SK-MEL-5 (cell line): Measurements from ENCODE around the gene NXT2. TPM values are rescaled to one million over a fixed set of nuclear protein-coding genes. Genes with fewer than 3 reads are reported as not detected.
"Not testable (repeated sequence)": the region's sequence is repeated elsewhere in the genome, so short reads cannot be mapped to it uniquely, and the experiment has no call there.

Experiments
- DNase-seq: peaks from one replicate; pipeline ENCODE4 v3.0.0-alpha.2; 2016; ENCODE audit warnings: low read depth, low spot score
- in situ Hi-C: cut with HindIII; loops from 2 replicates; pipeline ENCODE4 v1.10.0; 2016; ENCODE audit warnings: low sequenced_read_pairs, high pct_unique_total_duplicates, low pct_unique_long_range_greater_than_20kb
- polyA plus RNA-seq, 2 experiments: library from polyadenylated mRNA; depleted of rRNA; stranded (reverse); fragments of >200 nt; gene quantifications; 2 replicates each; pipeline ENCODE4 v1.2.3, GENCODE V29; 2015
- total RNA-seq: library from RNA; depleted of rRNA; stranded (reverse); fragments of >200 nt; shearing (Covaris generic); gene quantifications from 2 replicates; pipeline ENCODE4 v1.2.3, GENCODE V29; 2014; rRNA removed

Gene NXT2
- total RNA-seq, result 22.8 and 23.2 TPM in 2 replicates
- 13.0 and 13.8 TPM in 2 replicates for polyA plus RNA-seq (2015; cell fraction: cytosol; rRNA removed)
- 5.1 and 5.8 TPM in 2 replicates for polyA plus RNA-seq (2015; cell fraction: nucleus; rRNA removed)

DNA sequence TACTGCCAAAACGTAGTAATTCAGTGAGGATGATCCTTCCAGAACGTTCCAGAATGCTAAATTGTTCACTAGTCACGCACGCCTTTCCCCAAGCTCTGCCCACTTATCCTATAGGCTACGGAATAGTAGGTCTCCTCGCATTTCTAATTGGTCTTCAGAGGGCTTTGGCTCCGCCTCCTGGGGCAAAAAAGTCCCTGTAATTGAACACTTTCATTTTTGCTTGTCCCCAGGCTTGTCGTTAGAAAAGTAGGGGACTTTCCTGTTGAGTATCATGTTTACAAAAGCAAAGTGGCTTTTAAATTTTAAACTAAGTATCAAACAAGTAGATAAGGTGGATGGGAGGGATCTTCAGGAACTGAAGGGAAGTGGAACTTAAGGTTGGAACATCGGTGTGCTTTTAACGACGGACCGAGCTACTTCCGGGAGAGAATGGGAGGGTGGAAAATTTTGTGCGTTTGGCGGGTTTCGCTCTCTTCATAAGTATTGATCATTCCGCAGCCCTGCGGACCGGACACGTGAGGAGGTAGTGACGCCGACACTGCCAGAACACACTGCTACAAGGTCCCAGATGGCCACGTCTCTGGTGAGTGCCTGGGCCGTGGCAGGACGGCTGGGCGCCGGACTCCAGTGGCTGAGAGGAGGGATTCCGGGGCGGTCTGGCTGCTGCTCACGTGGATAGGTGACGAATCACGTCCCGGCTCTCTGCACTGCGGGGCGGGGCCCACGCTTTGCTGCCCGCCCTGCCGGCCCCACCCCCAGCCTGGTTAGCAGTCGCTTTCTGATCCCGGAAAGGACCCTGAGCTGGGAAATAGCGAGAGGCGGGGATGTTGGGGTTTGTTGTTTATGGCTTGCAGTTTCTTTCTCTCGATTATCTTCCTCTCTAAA, at the start of gene NXT2:
Gene NXT2 (plus strand): TSS at position 406 of the 885 bp plus-strand sequence. CDS start 163 bp downstream, at position 569.
- peak; percentile 89 for DNase-seq
- in situ Hi-C loops, result no loop called here

DNA sequence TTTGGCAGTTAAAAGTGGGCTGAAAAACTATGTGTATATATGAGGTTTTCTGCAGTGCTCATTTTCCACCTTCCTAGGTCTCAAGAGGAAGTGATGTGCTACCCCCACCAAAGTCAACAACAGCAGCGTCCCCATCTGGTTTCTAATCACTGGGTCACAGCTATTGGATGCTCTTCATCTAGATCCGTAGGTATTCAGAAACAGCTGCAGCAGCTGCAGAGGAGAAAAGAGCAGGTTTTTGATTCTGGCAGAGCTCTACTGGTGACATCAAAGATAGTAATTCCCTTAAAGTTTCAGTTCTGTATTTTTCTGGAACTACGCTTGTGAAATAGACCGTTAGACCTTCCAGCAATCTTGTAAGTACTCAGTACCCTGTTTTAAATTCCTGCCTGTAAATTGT, 49.0 kb upstream of the NXT2 start:
- DNase-seq, result no peak
- in situ Hi-C loops, result no loop called here

DNA sequence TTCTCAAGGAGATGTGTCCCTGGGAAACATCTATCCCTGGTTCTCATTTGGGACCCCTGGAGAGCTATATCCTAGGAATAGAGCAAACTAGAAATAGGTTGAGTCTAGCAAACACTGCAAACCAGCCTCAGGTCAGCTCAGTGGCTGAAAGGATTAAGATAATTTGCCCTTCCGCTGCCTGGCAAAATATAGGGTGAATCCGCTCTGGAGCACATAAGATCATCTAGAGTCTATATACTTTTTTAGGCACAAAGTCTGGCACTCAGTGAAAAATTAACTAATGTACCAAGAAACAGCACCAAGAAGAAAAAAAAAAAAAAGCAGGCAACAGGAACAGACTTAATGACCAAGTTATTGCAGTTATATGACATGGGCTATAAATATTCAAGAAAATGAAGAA, 47.5 kb upstream of the NXT2 start:
- in situ Hi-C loops, result no loop called here
- DNase-seq, result no peak

DNA sequence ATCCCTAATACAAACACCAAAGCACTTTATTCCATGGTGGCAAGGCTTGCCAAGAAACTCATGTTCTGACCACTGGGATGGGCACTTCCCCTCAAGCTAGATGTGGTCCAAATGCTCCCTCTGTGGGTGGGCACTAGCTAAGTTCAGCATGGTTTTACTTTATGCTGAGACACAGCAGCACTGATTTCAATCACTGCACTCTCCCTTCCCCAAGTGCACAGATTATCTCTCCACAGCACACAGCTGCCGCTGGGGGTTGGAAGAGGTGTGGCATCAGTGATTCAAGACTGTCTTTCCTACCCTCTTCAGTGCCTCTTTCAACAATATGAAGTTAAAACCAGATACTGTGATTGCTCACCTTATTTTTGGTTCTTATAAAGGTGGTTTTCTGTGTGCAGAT, 38.2 kb upstream of the NXT2 start:
- in situ Hi-C loops, result no loop called here
- DNase-seq, result no peak

DNA sequence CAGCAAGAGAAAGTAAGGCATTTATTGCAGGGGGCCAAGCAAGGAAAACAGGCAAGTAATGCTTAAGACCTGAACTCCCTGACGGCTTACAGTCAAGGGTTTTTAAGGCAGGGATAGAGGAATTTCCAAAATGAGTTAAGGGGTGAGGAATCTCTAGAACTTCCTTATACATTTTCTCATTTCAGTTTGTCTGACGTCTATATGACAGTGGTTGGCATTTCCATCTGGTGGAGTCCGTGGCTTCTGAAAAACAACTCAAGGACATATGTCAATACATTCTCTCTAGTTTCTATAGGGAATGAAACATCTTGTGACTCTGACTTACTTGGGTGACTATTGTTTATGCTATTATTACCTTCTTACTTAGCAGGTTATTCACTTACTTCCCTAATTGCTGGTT, 35.5 kb upstream of the NXT2 start:
- in situ Hi-C loops, result no loop called here
- DNase-seq, result no peak

DNA sequence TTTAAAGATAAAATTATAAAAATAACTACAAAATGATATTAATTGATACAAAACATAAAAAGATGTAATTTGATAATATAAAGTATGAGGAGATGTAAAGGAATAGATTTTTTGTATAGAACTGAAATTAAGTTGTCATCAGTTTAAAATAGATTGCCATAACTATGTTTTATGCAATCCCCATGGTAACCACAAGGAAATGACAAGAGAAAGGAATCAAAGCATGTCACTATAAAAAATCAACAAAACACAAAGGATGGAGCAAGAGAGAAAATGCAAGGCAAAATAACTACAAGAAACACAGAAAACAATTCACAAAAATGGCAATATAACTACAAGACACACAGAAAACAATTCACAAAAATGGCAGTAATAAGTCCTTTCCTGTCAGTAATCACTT, 27.7 kb upstream of the NXT2 start:
- in situ Hi-C loops, result no loop called here
- DNase-seq, result no peak

- in situ Hi-C loops, result no loop called here
- DNase-seq, result no peak
These were observed 25.5 kb upstream of the NXT2 start for GRCh38 chrX:109511113-109511512.

DNA sequence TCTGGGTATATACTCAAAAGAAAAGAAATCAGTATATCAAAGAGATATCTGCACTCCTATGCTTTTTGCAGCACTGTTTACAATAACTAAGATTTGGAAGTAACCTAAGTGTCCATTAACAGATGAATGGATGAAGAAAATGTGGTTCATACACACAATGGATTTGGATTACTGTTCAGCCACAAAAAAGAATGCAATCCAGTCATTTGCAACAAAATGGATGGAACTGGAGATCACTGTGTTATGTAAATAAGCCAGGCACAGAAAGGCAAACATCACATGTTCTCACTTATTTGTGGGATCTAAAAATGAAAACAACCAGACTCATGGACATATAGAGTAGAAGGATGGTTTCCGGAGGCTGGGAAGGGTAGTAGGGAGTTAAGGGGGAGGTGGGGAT, 17.6 kb upstream of the NXT2 start:
- in situ Hi-C loops, result no loop called here
- no peak for DNase-seq

GRCh38 chrX:109533005-109533404, 3.6 kb upstream of the NXT2 start:
- in situ Hi-C loops, result no loop called here
- DNase-seq, result no peak

DNA sequence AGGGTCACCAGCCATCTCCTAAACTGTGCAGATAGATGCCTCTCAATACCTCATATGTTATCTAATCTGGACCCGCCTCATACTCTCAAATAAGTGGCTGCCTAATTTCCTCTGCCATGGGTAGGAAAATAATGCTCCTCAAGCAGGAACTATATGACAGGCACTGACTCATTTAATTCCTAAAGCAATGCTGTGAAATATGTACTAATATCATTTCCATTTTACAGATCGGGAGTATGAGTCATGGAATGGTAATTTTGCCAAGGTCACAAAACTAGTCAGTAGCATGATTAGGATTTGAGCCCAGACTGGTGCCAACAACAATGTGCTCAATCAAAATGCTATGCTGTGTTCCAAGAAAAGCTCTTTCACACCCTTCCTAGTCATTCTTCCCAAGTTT, 3.0 kb upstream of the NXT2 start:
- no peak for DNase-seq
- in situ Hi-C loops, result no loop called here

DNA sequence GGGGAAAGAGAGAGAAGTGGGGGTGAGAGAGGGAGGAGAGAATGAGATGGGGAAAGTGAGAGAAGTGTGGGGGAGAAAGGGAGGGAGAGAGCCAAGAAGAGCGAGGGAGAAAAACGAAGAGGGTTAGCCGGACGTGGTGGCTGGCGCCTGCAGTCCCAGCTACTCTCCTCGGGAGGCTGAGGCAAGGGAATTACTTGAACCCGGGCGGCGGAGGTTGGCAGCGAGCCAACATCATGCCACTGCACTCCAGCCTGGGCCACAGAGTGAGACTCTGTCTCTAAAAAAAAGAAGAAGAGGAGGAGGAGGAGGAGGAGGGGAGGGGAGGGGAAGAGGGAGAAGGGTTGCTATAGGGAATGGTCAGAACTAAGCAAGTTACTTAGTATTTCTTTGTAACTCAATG, 1.7 kb upstream of the NXT2 start:
- DNase-seq, result no peak
- in situ Hi-C loops, result no loop called here

DNA sequence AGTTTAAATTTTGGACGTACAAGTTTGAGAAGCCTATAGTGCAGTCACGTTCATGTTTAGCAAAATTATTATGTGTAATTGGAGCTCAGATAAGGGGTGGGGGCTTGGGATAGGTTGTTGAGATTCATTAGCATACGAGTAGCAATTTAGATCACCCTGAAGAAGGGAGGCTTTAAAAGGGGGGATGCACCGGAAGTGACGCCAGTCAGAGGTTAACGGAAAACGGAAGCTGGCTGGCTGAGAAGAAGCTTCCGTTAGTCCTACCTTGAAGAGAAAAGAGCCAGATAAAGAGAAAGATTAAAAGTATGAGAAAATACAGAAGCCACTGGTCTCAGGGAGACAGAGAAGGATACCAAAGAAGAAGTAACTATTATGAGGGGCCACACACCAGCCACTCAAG, 1.1 kb upstream of the NXT2 start:
- in situ Hi-C loops, result no loop called here
- DNase-seq, result no peak

GRCh38 chrX:109537324-109537665, 651 bp downstream of the NXT2 start:
- in situ Hi-C loops, result no loop called here
- DNase-seq, result no peak

GRCh38 chrX:109539007-109539406, 2.4 kb downstream of the NXT2 start:
- in situ Hi-C loops, DNase-seq: not testable (repeated sequence)

DNA sequence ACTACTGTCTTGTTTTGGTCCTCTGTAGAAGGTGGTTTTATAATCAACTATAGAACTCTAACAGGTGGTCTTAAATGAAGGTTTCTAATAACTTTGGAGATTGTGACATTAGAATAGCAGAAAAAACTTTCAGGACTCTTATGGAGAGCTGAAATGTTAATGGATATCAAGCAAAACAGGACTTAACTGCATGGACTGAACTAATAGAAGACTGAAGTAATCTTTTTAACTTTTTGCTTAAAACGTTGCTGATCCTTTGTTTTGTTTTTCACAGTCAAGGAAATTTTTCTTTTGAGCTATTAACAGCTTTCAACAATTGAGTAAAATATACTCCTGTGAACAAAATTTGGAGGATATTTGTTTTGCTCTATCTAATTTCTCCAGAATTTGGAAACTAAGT, 17.2 kb downstream of the NXT2 start:
- in situ Hi-C loops, result no loop called here
- no peak for DNase-seq

DNA sequence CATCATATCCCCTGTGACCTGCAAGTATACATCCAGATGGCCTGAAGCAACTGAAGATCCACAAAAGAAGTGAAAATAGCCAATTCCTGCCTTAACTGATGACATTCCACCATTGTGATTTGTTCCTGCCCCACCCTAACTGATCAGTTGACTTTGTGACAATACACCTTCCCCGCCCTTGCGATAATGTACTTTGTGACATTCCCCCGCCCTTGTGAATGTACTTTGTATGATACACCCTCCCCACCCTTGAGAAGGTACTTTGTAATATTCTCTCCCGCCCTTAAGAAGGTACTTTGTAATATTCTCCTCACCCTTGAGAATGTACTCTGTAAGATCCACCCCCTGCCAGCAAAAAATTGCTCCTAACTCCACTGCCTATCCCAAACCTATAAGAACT, 39.4 kb downstream of the NXT2 start:
- in situ Hi-C loops, DNase-seq: not testable (repeated sequence)

DNA sequence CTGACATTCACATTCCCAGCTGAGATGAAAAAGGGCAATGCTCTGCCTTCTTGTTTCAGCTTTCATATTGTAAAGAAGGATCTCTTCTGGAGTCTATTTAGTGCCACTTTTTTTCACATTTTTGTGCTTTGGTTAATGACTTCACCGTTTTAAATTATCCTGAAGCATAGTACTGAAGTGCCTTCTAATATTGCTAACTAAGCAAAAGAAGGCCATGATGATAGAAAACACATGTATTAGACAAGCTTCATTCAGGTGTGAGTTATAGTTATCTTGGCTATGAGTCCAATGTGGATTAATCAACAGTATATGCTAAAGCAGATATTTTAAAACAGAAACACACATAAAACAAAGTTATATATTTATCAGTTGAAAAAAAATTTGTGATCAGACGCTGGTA, 40.4 kb downstream of the NXT2 start:
- in situ Hi-C loops, result no loop called here
- no peak for DNase-seq

DNA sequence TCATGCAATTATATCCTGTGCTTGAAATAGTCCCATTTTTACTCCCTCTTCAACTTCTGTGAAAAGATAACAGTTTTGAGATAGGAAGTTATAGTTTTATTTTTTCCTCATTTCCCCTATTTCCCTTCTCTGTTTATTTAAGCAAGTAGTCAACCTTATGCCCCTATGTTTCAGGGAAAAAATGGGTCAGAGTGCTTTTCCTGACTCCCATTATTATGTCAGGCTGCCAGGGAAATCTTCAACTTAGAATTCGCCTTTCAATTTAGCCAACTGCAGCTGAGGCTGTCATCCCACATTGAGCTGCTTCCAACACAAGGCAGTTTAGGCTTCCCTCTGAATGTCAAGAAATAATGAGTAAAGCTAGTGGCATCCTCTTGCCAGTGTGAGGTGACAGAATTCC, 42.3 kb downstream of the NXT2 start:
- in situ Hi-C loops, result no loop called here
- no peak for DNase-seq

DNA sequence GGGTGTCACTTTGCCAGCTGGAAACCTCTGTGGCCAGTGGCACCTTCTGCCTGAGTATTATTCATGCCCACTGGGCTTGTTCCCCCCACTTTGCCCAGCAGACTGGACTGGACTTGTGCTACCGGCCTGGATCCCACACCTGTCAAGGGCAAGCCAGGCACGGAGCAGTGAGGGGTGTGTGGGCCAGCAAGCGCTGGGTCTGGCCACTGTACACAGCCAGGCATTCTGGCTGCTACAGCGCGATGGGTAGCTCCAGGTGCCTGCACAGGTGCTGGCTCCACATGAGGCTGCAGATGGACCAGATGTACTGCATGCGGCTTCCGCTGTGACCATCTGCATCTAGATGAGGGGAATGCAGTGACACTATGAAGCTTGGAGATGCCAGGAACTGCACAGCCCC, 48.8 kb downstream of the NXT2 start:
- in situ Hi-C loops, result no loop called here
- DNase-seq, result no peak
